ENCODE measurements around the gene PSME3.

Gene PSME3

GRCh38 chr17:42798383-42799380, 34.5 kb upstream of the PSME3 start, which contains the start of the genes CNTD1 and COA3:
CNTD1 (plus strand) TSS chr17:42798861; CDS start chr17:42799068, 207 bp downstream.
COA3 (minus strand) TSS chr17:42798704; CDS start chr17:42798681, 23 bp downstream.
- TF ChIP-seq ZNF274 (IDR thresholded peaks at IDR 0.05; ENCODE audit: low read depth, low read length), result no peak
- H3K4me3 ChIP-seq (ENCODE audit: low read length), result peak within 1 kb of the TSS; percentile 88

DNA sequence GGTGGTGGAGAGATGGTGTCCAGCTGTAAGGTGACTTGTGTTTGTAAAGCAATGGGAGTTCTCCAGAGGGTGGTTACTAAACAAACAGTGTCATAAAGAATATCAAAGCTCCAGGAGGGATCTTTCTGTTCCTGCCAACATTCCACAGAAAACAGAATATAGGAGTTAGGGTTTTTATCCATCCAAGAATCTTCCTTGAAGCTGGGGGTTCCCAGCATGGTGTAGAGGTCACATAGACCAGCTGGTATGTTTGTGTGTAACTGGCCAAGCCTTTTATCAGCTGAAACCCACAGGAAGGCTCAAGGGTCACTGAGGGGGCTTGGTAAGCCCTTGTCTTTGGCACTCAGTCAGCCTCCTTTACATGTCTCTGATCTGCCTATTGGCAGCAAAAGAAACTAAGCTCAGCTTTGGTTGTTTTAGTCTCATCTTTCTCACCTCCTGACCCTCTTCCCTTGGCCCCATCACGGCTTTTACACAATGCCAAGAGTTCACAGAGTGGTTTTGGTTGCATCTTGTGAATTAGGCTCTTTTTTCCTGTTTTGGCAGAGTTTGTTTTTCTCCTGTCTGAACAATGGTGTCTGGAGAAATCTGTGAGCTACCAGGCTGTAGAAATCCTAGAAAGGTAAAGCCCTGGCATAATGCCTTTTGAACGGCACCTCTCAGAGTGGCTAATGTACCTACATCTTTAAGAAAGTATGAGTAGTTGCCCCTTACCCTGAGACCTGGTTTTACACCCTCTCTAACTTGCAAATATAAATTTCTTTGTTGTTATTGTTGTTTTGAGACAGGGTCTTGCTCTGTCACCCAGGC, 29.9 kb upstream of the PSME3 start:
- H3K4me3 ChIP-seq (ENCODE audit: low read length), result no peak overlapping the region
- TF ChIP-seq ZNF274 (IDR thresholded peaks at IDR 0.05; ENCODE audit: low read depth, low read length), result no peak

DNA sequence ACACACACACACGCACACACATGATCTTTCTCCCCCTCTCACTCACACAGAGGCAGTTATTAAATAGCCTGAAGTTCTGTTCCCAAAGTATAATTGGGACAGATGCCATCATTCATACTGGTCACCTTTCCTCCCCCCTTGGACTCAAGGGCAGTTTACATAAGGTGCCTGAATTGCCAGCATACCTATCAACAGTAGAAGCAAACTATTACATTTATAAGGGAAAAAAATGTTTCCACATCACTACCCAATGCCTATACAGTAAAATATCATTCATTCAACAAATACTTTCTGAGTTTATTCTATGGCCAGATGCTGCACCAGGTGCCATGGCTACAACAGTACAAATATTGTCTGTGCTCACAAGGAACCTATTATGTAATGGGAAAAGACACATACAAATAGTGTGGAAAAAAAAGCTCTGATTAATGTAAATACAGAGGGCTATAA, 28.3 kb upstream of the PSME3 start:
- TF ChIP-seq ZNF274 (IDR thresholded peaks at IDR 0.05; ENCODE audit: low read depth, low read length), result no peak
- H3K4me3 ChIP-seq (ENCODE audit: low read length), result no peak overlapping the region

DNA sequence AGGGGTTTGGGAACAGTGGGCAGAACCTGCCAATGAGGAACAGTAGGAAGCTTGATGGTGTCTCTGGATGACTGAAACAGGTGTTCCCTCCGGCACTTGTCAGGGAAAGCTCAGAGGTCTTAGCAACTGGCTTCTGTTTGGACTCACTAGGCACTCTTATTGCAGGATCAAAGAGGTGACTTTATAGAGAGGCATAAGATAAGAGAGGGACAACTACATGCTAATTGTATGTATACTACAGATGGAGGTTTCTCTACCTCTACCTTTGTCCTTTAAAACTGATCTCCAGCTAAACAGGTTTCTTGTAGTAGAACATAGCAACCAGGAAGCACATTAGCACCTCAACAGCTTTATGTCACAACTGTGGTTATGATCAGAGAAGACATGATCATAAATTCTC, 26.9 kb upstream of the PSME3 start:
- no peak for TF ChIP-seq ZNF274 (IDR thresholded peaks at IDR 0.05; ENCODE audit: low read depth, low read length)
- no peak overlapping the region for H3K4me3 ChIP-seq (ENCODE audit: low read length)

- TF ChIP-seq ZNF274 (IDR thresholded peaks at IDR 0.05; ENCODE audit: low read depth, low read length), result no peak
- no peak overlapping the region for H3K4me3 ChIP-seq (ENCODE audit: low read length)
Observed at GRCh38 chr17:42809250-42809649, 23.9 kb upstream of the PSME3 start.

GRCh38 chr17:42814633-42815399, 18.4 kb upstream of the PSME3 start:
- H3K4me3 ChIP-seq (ENCODE audit: low read length), result no peak overlapping the region
- TF ChIP-seq ZNF274 (IDR thresholded peaks at IDR 0.05; ENCODE audit: low read depth, low read length), result no peak

DNA sequence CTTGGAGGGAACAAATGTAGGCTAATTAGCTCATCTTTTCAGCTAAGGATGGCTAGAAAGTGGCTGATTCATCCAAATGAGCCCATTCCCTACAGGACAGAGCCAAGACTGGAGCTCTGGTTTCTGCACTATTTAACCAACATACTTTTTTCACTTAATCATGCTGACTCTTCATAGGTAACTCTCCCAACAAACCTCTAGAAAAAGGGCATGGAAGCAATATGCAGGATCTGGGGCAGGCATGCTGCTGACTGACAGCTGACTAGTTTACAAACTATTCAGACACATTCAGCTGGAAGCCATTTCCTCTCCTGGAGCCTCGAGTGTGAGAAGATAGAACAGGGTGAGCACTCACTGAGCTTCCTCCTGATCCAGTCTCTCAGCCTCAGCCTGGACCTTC, 15.3 kb upstream of the PSME3 start:
- TF ChIP-seq ZNF274 (IDR thresholded peaks at IDR 0.05; ENCODE audit: low read depth, low read length), result no peak
- no peak overlapping the region for H3K4me3 ChIP-seq (ENCODE audit: low read length)

DNA sequence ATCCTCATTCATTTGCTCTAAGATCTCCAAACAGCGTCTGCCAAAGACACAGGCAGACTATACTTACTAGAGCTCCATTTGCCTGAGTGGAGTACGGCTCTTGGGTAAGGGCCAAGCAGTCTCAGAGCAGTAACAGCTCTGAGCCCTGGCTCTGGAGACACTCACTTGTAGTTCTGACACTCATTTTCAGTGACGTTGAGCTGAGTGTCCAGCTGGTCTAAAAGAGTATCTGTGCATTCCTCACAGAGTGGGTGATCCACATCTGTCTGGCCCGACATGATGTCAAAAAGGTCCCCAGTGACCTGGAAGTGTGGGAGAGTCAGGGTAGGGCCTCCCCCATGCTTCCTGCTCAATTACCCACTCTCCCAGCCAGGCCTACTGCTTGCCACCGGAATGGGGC, 14.8 kb upstream of the PSME3 start:
- H3K4me3 ChIP-seq (ENCODE audit: low read length), result no peak overlapping the region
- TF ChIP-seq ZNF274 (IDR thresholded peaks at IDR 0.05; ENCODE audit: low read depth, low read length), result no peak

DNA sequence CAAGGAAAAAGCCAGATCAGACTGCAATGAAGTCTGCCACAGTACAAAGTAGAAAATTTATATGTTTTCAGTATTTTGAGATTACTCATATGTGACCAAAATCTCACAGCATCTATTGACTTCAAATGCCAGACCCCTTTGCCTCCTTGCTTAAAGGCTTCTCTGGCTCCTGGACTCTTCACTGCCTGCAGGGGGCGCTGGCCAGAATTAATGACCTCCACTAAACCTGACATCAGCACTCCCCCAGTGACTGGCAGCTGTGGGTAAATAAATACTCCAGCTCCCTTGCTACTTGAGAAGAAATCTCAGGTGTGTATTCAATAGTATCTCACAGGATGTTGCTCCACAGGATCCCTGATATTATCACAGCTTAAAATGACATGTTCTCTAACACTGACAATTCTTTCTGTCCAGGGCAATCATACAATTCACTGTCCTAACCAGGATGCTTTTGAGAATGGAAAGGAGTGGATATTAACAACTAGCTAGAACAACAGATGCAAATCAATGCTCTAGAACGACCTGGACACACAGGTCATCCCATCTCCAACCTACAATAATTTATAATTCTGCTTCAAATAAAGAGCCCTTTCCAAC, 13.2 kb upstream of the PSME3 start:
- TF ChIP-seq ZNF274 (IDR thresholded peaks at IDR 0.05; ENCODE audit: low read depth, low read length), result no peak
- no peak overlapping the region for H3K4me3 ChIP-seq (ENCODE audit: low read length)

- no peak for TF ChIP-seq ZNF274 (IDR thresholded peaks at IDR 0.05; ENCODE audit: low read depth, low read length)
- no peak overlapping the region for H3K4me3 ChIP-seq (ENCODE audit: low read length)
Observed at GRCh38 chr17:42821176-42821575, 12.0 kb upstream of the PSME3 start.

DNA sequence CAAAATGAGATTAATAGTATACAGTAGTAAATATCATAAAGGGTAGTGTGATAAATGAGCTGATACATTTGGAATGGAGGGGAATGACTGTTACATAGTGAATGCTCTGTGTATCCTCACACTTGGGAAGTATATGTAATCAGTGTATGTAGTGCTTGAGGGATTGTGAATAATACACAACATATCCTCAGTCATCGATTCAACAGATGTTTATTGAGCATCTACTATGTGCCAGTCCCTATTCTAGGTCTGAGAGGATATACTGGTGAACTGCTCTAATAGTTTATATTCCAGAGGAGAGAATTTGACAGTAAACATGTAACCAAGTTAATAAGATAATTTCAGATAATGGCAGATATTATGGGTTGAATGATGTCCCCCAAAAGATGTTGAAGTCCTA, 5.7 kb upstream of the PSME3 start:
- H3K4me3 ChIP-seq (ENCODE audit: low read length), result no peak overlapping the region
- no peak for TF ChIP-seq ZNF274 (IDR thresholded peaks at IDR 0.05; ENCODE audit: low read depth, low read length)

DNA sequence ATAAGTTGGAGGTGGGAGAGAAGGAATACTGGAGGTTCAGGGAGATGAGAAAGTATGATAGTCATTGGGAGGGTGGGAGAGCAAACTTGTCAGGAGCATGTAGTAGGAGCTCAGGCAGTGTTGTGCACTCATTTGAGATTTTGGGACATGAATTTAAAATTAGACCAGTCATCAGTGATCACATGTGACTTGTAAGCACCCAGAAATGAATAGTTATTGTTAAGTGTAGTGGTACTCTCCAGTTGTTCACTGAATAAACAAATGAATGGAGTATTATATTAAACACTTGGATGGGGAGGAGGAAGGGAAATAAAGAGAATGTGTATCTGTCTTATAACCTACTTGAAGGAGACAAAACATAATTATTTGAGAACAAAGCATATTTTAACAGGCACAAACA, 2.2 kb upstream of the PSME3 start:
- H3K4me3 ChIP-seq (ENCODE audit: low read length), result no peak overlapping the region
- TF ChIP-seq ZNF274 (IDR thresholded peaks at IDR 0.05; ENCODE audit: low read depth, low read length), result no peak

- no peak for TF ChIP-seq ZNF274 (IDR thresholded peaks at IDR 0.05; ENCODE audit: low read depth, low read length)
- H3K4me3 ChIP-seq (ENCODE audit: low read length), result peak overlapping the region; percentile 95
Observed at GRCh38 chr17:42832213-42832933, 824 bp upstream of the PSME3 start.

All from GM08714 (cell line).